Endothelial cell of umbilical vein (primary cell): Measurements from ENCODE around the gene STK24. TPM values are rescaled to one million over a fixed set of nuclear protein-coding genes. Genes with fewer than 3 reads are reported as not detected.

ENCODE experiments used
- BruUV-seq: library from RNA; stranded (reverse); fragments of 400-500 nt; replicated peaks from 2 replicates; lab custom pipeline; 2021; lab: Mats Ljungman, UMichigan
- CTCF ChIA-PET: fragments of 300-600, 350-600 bp; sonication (Branson Sonifier 250); formaldehyde crosslinking; loops from one replicate; lab custom pipeline; 2021; ENCODE audit warnings: antibody characterized with exemption, inconsistent platforms; lab: Charles Lee
- POLR2A ChIA-PET: fragments of 300-600, 350-600 bp; sonication (Branson Sonifier 250); formaldehyde crosslinking; loops from one replicate; lab custom pipeline; 2021; ENCODE audit warnings: antibody characterized with exemption, inconsistent platforms; lab: Charles Lee
- DNase-seq: peaks from one replicate; pipeline ENCODE4 v3.0.0-alpha.2; 2011; ENCODE audit warnings: low read depth, low spot score
- FAIRE-seq: peaks from 2 replicates; lab custom pipeline; 2011; peaks lifted over from hg19 to GRCh38; lab: Jason Lieb, UNC
- H2AFZ ChIP-seq: 2 replicates; pipeline ENCODE4 v1.6.0; 2012; ENCODE audit warnings: low read depth, low read length, control low read depth, inconsistent platforms
- H3K27ac ChIP-seq: 2 replicates; pipeline ENCODE4 v1.5.1; 2011; ENCODE audit warnings: low read depth, mild to moderate bottlenecking, control low read depth, low read length, moderate library complexity; ENCODE audit not compliant: insufficient read depth
- H3K27me3 ChIP-seq, 2 experiments: 2 replicates each; pipeline versions ENCODE4 v1.6.0 to v1.6.1; 2011; ENCODE audit warnings: low read length in 2 of 2, mixed read lengths in 1 of 2; ENCODE audit not compliant: control insufficient read depth in 2 of 2, insufficient read depth in 2 of 2
- H3K36me3 ChIP-seq, 2 experiments: 2 replicates in 1 of 2; 3 replicates in 1 of 2; pipeline ENCODE4 v1.5.1; 2011; ENCODE audit warnings: low read length in 2 of 2, mild to moderate bottlenecking in 1 of 2, moderate library complexity in 1 of 2; ENCODE audit not compliant: control insufficient read depth in 2 of 2, insufficient read depth in 2 of 2; ENCODE audit errors: extremely low read depth in 1 of 2
- H3K4me1 ChIP-seq: 3 replicates; pipeline ENCODE4 v1.5.1; 2011; ENCODE audit warnings: mild to moderate bottlenecking, low read length; ENCODE audit not compliant: control insufficient read depth, insufficient read depth; ENCODE audit errors: extremely low read depth
- H3K4me2 ChIP-seq: 2 replicates; pipeline ENCODE4 v1.6.1; 2011; ENCODE audit warnings: low read length, control low read depth, mixed read lengths; ENCODE audit not compliant: insufficient read depth
- H3K4me3 ChIP-seq, 3 experiments: fragments of 200-600 bp in 1 of 3; sonication (generic), shearing (Covaris generic) in 1 of 3; replicated peaks in 1 of 3; 2 replicates each; pipeline ENCODE4 v1.5.1; 2011 to 2016; ENCODE audit warnings: control low read depth in 3 of 3, low read length in 3 of 3, mild to moderate bottlenecking in 2 of 3, inconsistent platforms in 1 of 3, low read depth in 1 of 3, moderate library complexity in 1 of 3; ENCODE audit not compliant: insufficient read depth in 1 of 3
- H3K79me2 ChIP-seq: 2 replicates; pipeline ENCODE4 v1.6.0; 2012; ENCODE audit warnings: low read length, inconsistent platforms; ENCODE audit not compliant: control insufficient read depth, insufficient read depth
- H3K9ac ChIP-seq: replicated peaks from 2 replicates; pipeline ENCODE3; 2011; ENCODE audit warnings: low read length, control low read depth; ENCODE audit not compliant: insufficient read depth; ENCODE audit errors: extremely low read depth
- H3K9me1 ChIP-seq: replicated peaks from 3 replicates; pipeline ENCODE4 v1.6.0; 2011; ENCODE audit warnings: mild to moderate bottlenecking, low read length; ENCODE audit not compliant: control insufficient read depth, insufficient read depth; ENCODE audit errors: extremely low read depth
- H3K9me3 ChIP-seq: replicated peaks from 2 replicates; pipeline ENCODE4 v1.5.1; 2012; ENCODE audit warnings: low read length, inconsistent platforms; ENCODE audit not compliant: control insufficient read depth, insufficient read depth
- H4K20me1 ChIP-seq: replicated peaks from 2 replicates; pipeline ENCODE3; 2011; ENCODE audit warnings: mild to moderate bottlenecking, low read length; ENCODE audit not compliant: control insufficient read depth, insufficient read depth; ENCODE audit errors: extremely low read depth
- GATA2 ChIP-seq: IDR thresholded peaks from 2 replicates; pipeline ENCODE4 v1.7.0; 2011; ENCODE audit warnings: low read depth, mild to moderate bottlenecking, moderate library complexity, mixed read lengths, low read length; ENCODE audit not compliant: insufficient read length, insufficient read depth
- JUN ChIP-seq: IDR thresholded peaks from 2 replicates; pipeline ENCODE4 v1.6.1; 2011; ENCODE audit warnings: borderline replicate concordance, low read depth; ENCODE audit not compliant: insufficient read length, insufficient read depth
- MYC ChIP-seq: IDR thresholded peaks from one replicate; pipeline ENCODE4 v1.6.1; 2011; ENCODE audit warnings: mild to moderate bottlenecking, low read depth, low read length
- POLR2A ChIP-seq: IDR thresholded peaks from 2 replicates; pipeline ENCODE4 v1.6.1; 2012; ENCODE audit warnings: low read depth, mild to moderate bottlenecking, control low read depth, low read length
- POLR2AphosphoS5 ChIP-seq: IDR thresholded peaks from 2 replicates; pipeline ENCODE4 v1.6.1; 2012; ENCODE audit warnings: low read depth, mild to moderate bottlenecking, control low read depth, low read length, moderate library complexity; ENCODE audit not compliant: insufficient read depth
- dilution Hi-C: fragments of 300-500 bp; cut with MboI; formaldehyde crosslinking; loops from one replicate; pipeline ENCODE4 v1.15.0; 2019; ENCODE audit warnings: low sequenced_read_pairs; ENCODE audit not compliant: extremely low pct_ligation_motif_present
- intact Hi-C: fragments of 100-400 bp; cut with micrococcal nuclease; formaldehyde crosslinking; loops from one replicate; pipeline ENCODE4 v1.10.0; 2022
- polyA plus RNA-seq, 4 experiments: library from polyadenylated mRNA; depleted of rRNA in 3 of 4; stranded (reverse) in 3 of 4; unstranded in 1 of 4; fragments of >200 nt; gene quantifications; 2 replicates each; pipeline versions ENCODE4 v1.2.1 to v1.2.3, GENCODE V29; 2011 to 2012; ENCODE audit warnings: missing spikeins in 1 of 4
- total RNA-seq: library from RNA; stranded (reverse); gene quantifications from 2 replicates; pipeline ENCODE4 v1.2.3, GENCODE V29; 2021
- TF ChIP-seq, protein P1 (sequence below): IDR thresholded peaks from 2 replicates; pipeline ENCODE4 v1.6.1; 2011; ENCODE audit not compliant: insufficient read depth, insufficient read length
- TF ChIP-seq, protein P2 (sequence below), 2 donors: IDR thresholded peaks; 1 replicate in 1 of 2; 2 replicates in 1 of 2; pipeline ENCODE4 v1.5.1; 2011; ENCODE audit warnings: low read length in 2 of 2, mild to moderate bottlenecking in 2 of 2, moderate library complexity in 2 of 2, control low read depth in 1 of 2, inconsistent platforms in 1 of 2, low read depth in 1 of 2; ENCODE audit not compliant: insufficient read depth in 1 of 2; ENCODE audit errors: extremely low read depth in 1 of 2

The STK24 gene
- total and polyA plus RNA-seq, 2 donors (not counting 3 experiments of a cell fraction or from before 2014, with no cell fraction given): 43.3 to 100 TPM

DNA sequence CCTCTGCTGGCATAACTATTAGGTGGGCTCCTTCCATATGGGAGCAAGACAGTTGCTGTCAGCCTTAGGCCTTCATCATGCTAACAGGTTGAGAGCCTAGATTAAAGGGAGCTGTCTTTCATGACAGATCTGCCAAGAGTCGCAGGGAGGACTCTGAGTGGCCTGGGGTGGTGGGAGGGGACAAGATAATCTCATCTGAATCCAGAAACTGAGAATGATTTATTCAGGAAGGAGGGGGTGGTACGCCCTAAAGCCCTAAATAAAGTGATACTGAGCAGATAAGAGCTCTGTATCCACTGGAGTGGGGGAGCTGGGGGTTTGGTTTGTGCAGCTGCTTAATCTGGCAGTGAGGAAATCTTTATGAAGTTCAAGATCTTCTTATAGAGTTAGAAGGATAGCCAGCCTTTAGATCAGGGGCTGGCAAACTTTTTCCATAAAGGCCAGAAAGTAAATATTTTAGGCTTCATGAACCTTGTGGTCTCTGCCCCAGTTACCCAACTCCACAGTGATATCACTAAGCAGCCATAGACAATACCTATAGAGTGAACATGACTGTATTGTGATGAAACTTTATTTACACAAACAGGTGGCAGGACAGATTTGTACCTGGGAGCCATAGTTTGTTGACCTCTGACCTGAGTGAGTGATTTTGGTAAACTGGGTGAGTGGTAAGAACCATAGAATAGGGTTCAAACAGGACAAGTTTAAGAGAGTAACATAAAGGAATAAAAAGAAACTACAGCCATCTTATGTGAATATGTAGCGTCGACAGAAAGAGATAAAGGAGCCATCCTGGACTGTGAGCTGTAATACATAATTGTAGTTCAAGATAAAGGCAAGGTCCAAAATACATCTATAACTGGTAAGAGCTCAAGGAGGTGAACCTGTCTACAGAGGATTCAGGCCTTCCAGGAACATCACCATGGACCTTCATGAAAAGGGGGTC lies 9.8 kb upstream of the STK24 start:
- FAIRE-seq (no peak), DNase-seq (no peak)
- no peaks in the 10 kb centered on the region for H3K9me1 ChIP-seq
- no peaks in the 10 kb centered on the region for H3K9me3 ChIP-seq
- TF ChIP-seq POLR2A: no peak
- TF ChIP-seq, protein P1, sequence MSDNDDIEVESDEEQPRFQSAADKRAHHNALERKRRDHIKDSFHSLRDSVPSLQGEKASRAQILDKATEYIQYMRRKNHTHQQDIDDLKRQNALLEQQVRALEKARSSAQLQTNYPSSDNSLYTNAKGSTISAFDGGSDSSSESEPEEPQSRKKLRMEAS: no peak
- TF ChIP-seq POLR2AphosphoS5: no peak
- TF ChIP-seq, protein P2, sequence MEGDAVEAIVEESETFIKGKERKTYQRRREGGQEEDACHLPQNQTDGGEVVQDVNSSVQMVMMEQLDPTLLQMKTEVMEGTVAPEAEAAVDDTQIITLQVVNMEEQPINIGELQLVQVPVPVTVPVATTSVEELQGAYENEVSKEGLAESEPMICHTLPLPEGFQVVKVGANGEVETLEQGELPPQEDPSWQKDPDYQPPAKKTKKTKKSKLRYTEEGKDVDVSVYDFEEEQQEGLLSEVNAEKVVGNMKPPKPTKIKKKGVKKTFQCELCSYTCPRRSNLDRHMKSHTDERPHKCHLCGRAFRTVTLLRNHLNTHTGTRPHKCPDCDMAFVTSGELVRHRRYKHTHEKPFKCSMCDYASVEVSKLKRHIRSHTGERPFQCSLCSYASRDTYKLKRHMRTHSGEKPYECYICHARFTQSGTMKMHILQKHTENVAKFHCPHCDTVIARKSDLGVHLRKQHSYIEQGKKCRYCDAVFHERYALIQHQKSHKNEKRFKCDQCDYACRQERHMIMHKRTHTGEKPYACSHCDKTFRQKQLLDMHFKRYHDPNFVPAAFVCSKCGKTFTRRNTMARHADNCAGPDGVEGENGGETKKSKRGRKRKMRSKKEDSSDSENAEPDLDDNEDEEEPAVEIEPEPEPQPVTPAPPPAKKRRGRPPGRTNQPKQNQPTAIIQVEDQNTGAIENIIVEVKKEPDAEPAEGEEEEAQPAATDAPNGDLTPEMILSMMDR (IDR thresholded peaks at IDR 0.05; ENCODE audit: extremely low read depth in 1 of 2, insufficient read depth in 1 of 2, low read depth in 1 of 2, low read length in 2 of 2): no peak
- TF ChIP-seq JUN: no peak
- no peak for TF ChIP-seq MYC
- no peak for TF ChIP-seq GATA2
- H3K27ac ChIP-seq: no peak overlapping the region
- intact Hi-C loops (no loop called here), dilution Hi-C loops (loop anchor here (10.0 kb wide), 1 partner anchor 82 kb away; no protein-coding TSS in a partner anchor)
- CTCF ChIA-PET: interaction anchor here (1.0 to 1.9 kb wide), 6 partner anchors 9 to 138 kb away, joined by 3 to 6 read pairs (median 4); partner anchors contain the start of gene STK24
- no TSS peak for BruUV-seq
- no peaks in the 10 kb centered on the region for H3K4me1 ChIP-seq
- no peak overlapping the region for H3K9ac ChIP-seq
- H4K20me1 ChIP-seq: no peaks in the 10 kb centered on the region
- no peaks in the 10 kb centered on the region for H3K27me3 ChIP-seq
- H3K79me2 ChIP-seq: no peaks in the 10 kb centered on the region
- no peaks in the 10 kb centered on the region for H3K36me3 ChIP-seq
- POLR2A ChIA-PET: no interaction called here
- no peak overlapping the region for H3K4me2 ChIP-seq
- no peak overlapping the region for H3K4me3 ChIP-seq
- no peak overlapping the region for H2AFZ ChIP-seq
